Glomerular endothelial cell (primary cell): Measurements from ENCODE around the gene EFHD1. TPM values are rescaled to one million over a fixed set of nuclear protein-coding genes. Genes with fewer than 3 reads are reported as not detected.
"Not testable (repeated sequence)": the region's sequence is repeated elsewhere in the genome, so short reads cannot be mapped to it uniquely, and the experiment has no call there.

ENCODE experiments used
- DNase-seq: peaks from one replicate; pipeline ENCODE4 v3.0.0-alpha.2; 2011; ENCODE audit warnings: low read depth, low spot score; ENCODE audit errors: extremely low read depth
- total RNA-seq: library from RNA; depleted of rRNA; stranded (reverse); fragments of >200 nt; gene quantifications from 2 replicates; pipeline ENCODE4 v1.2.3, GENCODE V29; 2015

The EFHD1 gene
- total RNA-seq, 1 donor from 2014 or later: 1.6 TPM

DNA sequence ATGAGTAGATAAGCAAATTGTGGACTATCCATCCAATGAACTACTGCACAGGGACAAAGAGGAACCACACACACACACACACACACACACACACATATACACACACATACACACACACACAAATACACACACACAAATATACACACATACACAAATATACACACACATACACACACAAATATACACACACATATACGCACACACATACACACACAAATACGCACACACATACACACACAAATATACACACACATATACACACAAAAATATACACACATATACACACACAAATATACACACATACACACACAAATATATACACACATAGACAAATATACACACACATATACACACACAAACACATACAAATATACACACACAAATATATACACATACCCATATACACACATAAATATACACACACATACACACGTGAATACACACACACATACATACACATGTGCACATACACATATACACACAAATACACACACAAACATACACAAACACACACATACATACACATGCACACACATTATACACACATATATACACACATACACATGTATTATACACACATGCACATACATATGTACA lies 19.8 kb upstream of the EFHD1 start:
- no peak for DNase-seq

- DNase-seq: no peak
These were observed 18.1 kb upstream of the EFHD1 start for GRCh38 chr2:232615339-232615738.

- DNase-seq: no peak
These were observed 12.2 kb upstream of the EFHD1 start for GRCh38 chr2:232621186-232621585.

GRCh38 chr2:232622563-232622962 lies 10.8 kb upstream of the EFHD1 start:
- no peak for DNase-seq

DNA sequence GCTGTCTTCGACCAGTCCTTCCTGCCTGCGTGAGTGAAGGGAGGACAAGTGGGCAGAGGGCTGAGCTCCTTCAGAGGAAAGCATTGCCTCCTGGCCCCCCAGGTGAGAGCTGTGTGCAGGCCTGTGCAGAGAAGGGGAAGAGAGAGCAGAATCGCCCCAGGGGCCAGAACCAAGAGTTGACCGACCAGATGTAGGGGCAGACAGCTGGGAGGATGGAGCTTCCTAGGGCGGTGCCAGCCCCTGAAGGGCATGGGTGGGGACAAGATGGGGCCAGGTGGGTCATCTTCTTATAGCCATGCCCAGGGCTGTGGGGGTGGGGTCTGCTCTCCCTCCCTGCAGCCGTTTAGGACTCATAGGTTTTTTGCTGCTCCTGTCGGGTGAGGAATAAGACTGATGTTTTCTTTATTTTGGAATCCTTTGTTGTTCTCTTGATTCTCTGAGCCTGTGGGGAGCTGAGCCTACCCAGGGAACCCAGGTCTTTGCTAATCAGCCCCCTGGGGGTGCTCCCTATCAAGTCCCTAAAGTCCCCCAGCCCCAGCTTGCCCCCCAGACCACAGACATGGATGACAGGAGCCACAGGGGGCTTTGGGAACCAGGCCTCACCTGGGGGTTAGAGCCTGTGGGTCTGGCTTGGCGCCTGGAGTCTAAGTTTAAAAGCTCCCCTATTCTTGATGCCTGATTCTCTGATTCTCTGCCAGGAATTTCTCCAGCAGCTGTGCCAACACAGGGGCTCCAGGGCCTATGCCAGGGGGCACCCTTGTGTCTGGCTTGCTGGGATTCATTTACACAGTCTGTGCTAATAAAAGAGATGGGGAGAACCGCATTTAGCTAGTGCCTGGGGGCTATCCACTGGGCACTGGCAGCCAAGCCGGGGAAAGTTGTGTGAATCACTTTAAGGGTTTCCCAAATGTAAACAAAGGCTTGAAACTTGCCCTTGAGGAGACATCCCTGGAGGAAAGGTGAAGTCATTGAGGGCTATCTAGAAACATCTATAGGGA lies 9.3 kb upstream of the EFHD1 start:
- no peak for DNase-seq

GRCh38 chr2:232626584-232626983 lies 6.8 kb upstream of the EFHD1 start:
- no peak for DNase-seq

DNA sequence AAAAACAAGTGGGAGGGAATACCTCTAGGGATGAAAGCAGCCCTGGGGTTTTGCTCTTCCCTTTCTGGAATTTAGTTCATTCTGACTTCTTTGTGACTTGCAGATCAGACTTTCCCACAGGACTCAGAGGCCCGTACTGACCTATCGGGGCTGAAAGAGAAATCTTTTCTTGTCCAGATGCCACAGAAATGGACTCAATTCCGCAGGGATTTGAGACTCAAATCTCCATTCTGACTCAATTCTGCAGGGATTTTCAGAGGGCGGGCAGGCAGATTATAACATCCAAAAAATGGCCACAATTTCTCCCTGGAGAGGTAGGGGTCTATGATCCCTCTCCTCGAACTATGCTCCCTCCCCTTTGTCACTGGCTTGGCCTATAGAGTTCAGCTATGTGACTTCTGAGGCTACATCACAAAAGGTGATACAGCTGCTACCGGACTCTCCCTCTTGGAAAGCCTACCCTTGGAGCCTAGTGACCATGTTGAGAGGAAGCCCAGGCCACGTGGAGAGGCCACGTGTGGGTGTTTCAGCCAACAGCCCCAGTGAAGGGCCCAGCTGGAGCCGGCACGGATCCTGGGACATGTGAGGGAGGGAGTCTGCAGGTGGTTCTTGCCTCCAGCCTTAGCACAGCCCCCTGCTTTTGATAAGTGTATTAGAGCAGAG lies 4.8 kb upstream of the EFHD1 start:
- DNase-seq: no peak

GRCh38 chr2:232629129-232629475 lies 4.3 kb upstream of the EFHD1 start:
- DNase-seq: no peak

- no peak for DNase-seq
These were observed 1.0 kb upstream of the EFHD1 start for GRCh38 chr2:232632229-232632903.

DNA sequence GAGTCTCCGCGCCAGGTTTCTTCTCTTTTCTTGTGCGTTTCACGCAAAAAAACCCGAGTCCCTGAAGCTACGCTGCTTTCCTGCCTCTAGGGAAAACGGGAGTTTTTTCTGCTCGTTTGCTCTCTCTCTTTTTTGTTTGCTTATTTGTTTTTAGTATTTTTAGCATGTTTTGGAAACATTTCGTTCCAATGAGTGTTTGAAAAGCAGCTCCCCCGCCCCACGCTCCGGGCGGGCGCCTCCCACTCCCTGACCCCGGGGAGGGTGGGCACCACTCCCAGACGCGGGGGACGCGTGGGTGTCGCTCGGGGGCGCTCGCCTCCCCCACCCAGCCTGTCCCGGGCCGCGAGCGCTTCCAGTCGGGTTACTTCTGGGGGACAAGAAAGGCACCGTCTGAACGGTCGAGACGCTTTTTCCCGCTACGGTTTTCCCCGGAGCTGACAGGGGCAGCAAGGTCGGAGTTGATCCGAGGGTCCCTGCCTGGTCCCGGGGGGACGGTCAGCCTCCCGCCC lies 446 bp upstream of the EFHD1 start:
- DNase-seq: no peak

DNA sequence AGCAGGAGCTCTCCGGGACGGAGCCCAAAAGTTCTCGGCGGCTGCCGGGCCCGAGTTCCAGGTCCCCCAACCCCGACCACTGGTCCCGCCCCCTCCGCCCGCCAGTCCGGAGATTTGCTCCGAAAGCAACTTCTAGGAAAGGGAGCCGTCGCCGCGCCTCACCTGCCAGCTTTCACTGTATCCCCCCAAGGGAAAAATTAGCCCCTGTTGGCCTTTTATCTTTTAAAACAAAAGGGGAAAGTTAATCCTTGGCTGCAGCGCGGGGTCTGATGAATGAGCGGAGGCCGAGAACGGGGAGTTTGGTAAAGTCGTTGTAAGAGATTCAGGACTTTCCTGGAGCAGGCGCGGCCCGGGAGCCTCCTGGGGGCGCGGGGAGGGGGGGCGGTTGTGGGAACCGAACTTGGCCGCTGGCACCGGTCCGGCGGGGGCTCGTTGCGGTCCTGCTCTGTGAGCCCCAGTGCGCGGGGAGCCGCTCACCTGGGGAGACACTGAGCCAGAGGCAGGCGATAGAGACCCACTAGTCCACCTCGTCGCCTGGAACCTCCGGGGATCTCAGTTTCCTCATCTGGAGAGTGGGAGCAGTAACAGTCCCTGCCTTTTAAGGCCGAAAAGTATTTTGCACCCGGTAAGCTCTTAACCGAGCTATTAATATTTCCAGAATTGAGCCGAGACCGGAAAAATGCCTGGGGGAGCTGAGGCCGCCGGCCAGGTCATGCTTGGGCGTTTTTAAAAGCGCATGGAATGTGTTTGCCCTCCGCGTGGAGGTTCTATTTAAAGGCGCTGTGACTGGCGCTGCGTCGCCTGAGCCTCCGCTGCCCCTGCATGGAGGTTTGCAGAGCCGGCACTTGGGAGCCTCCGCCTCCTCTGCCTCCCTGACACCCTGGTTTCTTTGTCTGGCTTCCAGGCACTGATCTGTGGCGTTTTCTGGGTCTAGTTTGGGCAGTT lies 1.1 kb downstream of the EFHD1 start:
- DNase-seq: no peak

DNA sequence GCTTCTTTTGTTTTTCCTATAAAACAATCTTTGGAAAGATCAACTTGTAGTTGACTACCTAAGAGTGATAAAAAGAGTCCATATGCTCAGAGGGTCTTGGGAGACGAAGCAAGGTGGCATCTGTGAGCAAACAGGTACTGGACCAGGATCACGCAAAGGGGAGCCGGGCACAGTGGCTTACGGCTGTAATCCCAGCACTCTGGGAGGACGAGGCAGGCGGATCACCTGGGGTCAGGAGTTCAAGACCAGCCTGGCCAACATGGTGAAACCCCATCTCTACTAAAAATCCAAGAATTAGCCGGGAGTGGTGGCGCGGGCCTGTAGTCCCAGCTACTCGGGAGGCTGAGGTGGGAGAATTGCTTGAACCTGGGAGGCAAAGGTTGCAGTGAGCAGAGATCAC lies 2.0 kb downstream of the EFHD1 start:
- not testable (repeated sequence) for DNase-seq

DNA sequence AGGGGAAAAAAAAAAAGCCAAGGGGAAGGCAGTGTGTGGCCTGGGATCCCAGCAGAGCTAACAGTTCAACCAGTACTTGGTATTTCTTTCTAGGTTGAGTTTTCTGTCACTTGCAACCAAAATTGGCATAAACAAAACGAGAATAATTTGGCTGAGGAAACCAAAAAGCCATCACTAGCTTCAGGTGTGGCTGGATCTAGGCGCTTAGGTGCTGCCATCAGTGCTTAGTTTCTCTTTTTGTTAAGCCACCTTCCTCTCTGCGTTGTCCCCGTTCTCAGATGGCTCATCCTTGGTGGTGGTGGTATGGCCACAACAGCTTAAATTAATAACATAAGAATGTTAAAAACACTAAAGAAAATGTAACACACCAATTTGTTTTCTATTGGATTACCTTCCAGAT lies 2.4 kb downstream of the EFHD1 start:
- DNase-seq: no peak

- no peak for DNase-seq
These were observed 3.5 kb downstream of the EFHD1 start for GRCh38 chr2:232636788-232637420.

GRCh38 chr2:232637866-232638583 lies 4.6 kb downstream of the EFHD1 start:
- DNase-seq: no peak

- no peak for DNase-seq
These were observed 7.9 kb downstream of the EFHD1 start for GRCh38 chr2:232641153-232641848.

DNA sequence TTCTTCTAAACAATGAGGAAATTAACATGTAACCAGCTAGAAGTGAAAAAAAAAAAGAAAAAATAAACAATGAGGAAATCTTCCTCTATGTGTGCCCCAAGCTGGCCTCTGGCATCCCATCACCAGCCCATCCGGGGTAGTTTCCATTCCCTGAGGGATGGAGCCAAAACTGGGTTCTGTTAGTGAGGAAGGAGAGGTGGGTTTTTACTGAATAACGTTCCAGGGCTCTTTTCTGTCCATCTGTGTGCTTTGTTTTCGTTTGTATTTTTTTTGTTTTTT lies 9.7 kb downstream of the EFHD1 start:
- DNase-seq: no peak

GRCh38 chr2:232643813-232644347 lies 10.5 kb downstream of the EFHD1 start:
- no peak for DNase-seq
